SKM-1 treated with dmso at 0.1 percent for 144 hours (cell line): ENCODE measurements around the gene MICAL3.

ENCODE experiments used
- DNase-seq: peaks from one replicate; lab custom pipeline; 2025; ENCODE audit not compliant: unreplicated experiment; lab: John Stamatoyannopoulos, UW

Gene MICAL3

GRCh38 chr22:17955590-17956379 lies 68.6 kb downstream of the MICAL3 start:
- no peak for DNase-seq

GRCh38 chr22:17954860-17955587 lies 69.3 kb downstream of the MICAL3 start:
- no peak for DNase-seq

GRCh38 chr22:17954200-17954859 lies 70.0 kb downstream of the MICAL3 start:
- DNase-seq, result no peak

- DNase-seq, result no peak
Measured at GRCh38 chr22:17953147-17953546, 71.2 kb downstream of the MICAL3 start.

GRCh38 chr22:17952273-17952801 lies 72.0 kb downstream of the MICAL3 start:
- DNase-seq, result no peak

- no peak for DNase-seq
Measured at GRCh38 chr22:17951315-17951714, 73.0 kb downstream of the MICAL3 start.

GRCh38 chr22:17950651-17951214 lies 73.6 kb downstream of the MICAL3 start:
- DNase-seq, result no peak

GRCh38 chr22:17949642-17950473 lies 74.5 kb downstream of the MICAL3 start:
- DNase-seq, result no peak

- no peak for DNase-seq
Measured at GRCh38 chr22:17948101-17948500, 76.3 kb downstream of the MICAL3 start.

GRCh38 chr22:17946662-17947367 lies 77.5 kb downstream of the MICAL3 start:
- DNase-seq, result no peak

GRCh38 chr22:17945888-17946648 lies 78.3 kb downstream of the MICAL3 start:
- DNase-seq, result no peak

- no peak for DNase-seq
Measured at GRCh38 chr22:17945156-17945887, 79.0 kb downstream of the MICAL3 start.

GRCh38 chr22:17944256-17944655 lies 80.1 kb downstream of the MICAL3 start:
- DNase-seq, result no peak

GRCh38 chr22:17943533-17944249 lies 80.7 kb downstream of the MICAL3 start:
- DNase-seq, result no peak

GRCh38 chr22:17942721-17943120 lies 81.6 kb downstream of the MICAL3 start:
- DNase-seq, result no peak

- DNase-seq, result no peak
Measured at GRCh38 chr22:17941471-17942406, 82.6 kb downstream of the MICAL3 start.

- no peak for DNase-seq
Measured at GRCh38 chr22:17939579-17939978, 84.8 kb downstream of the MICAL3 start.
